Endothelial cell of umbilical vein (primary cell): ENCODE results near the gene LBR. TPM values are rescaled to one million over a fixed set of nuclear protein-coding genes. Genes with fewer than 3 reads are reported as not detected.

Source experiments
- BruUV-seq: library from RNA; stranded (reverse); fragments of 400-500 nt; replicated peaks from 2 replicates; lab custom pipeline; 2021; lab: Mats Ljungman, UMichigan
- CTCF ChIA-PET: fragments of 300-600, 350-600 bp; sonication (Branson Sonifier 250); formaldehyde crosslinking; loops from one replicate; lab custom pipeline; 2021; ENCODE audit warnings: antibody characterized with exemption, inconsistent platforms; lab: Charles Lee
- POLR2A ChIA-PET: fragments of 300-600, 350-600 bp; sonication (Branson Sonifier 250); formaldehyde crosslinking; loops from one replicate; lab custom pipeline; 2021; ENCODE audit warnings: antibody characterized with exemption, inconsistent platforms; lab: Charles Lee
- DNase-seq: peaks from one replicate; pipeline ENCODE4 v3.0.0-alpha.2; 2011; ENCODE audit warnings: low read depth, low spot score
- FAIRE-seq: peaks from 2 replicates; lab custom pipeline; 2011; peaks lifted over from hg19 to GRCh38; lab: Jason Lieb, UNC
- H2AFZ ChIP-seq: 2 replicates; pipeline ENCODE4 v1.6.0; 2012; ENCODE audit warnings: low read depth, low read length, control low read depth, inconsistent platforms
- H3K27ac ChIP-seq: 2 replicates; pipeline ENCODE4 v1.5.1; 2011; ENCODE audit warnings: low read depth, mild to moderate bottlenecking, control low read depth, low read length, moderate library complexity; ENCODE audit not compliant: insufficient read depth
- H3K27me3 ChIP-seq, 2 experiments: 2 replicates each; pipeline versions ENCODE4 v1.6.0 to v1.6.1; 2011; ENCODE audit warnings: low read length in 2 of 2, mixed read lengths in 1 of 2; ENCODE audit not compliant: control insufficient read depth in 2 of 2, insufficient read depth in 2 of 2
- H3K36me3 ChIP-seq, 2 experiments: 2 replicates in 1 of 2; 3 replicates in 1 of 2; pipeline ENCODE4 v1.5.1; 2011; ENCODE audit warnings: low read length in 2 of 2, mild to moderate bottlenecking in 1 of 2, moderate library complexity in 1 of 2; ENCODE audit not compliant: control insufficient read depth in 2 of 2, insufficient read depth in 2 of 2; ENCODE audit errors: extremely low read depth in 1 of 2
- H3K4me1 ChIP-seq: 3 replicates; pipeline ENCODE4 v1.5.1; 2011; ENCODE audit warnings: mild to moderate bottlenecking, low read length; ENCODE audit not compliant: control insufficient read depth, insufficient read depth; ENCODE audit errors: extremely low read depth
- H3K4me2 ChIP-seq: 2 replicates; pipeline ENCODE4 v1.6.1; 2011; ENCODE audit warnings: low read length, control low read depth, mixed read lengths; ENCODE audit not compliant: insufficient read depth
- H3K4me3 ChIP-seq, 3 experiments: fragments of 200-600 bp in 1 of 3; sonication (generic), shearing (Covaris generic) in 1 of 3; replicated peaks in 1 of 3; 2 replicates each; pipeline ENCODE4 v1.5.1; 2011 to 2016; ENCODE audit warnings: control low read depth in 3 of 3, low read length in 3 of 3, mild to moderate bottlenecking in 2 of 3, inconsistent platforms in 1 of 3, low read depth in 1 of 3, moderate library complexity in 1 of 3; ENCODE audit not compliant: insufficient read depth in 1 of 3
- H3K79me2 ChIP-seq: 2 replicates; pipeline ENCODE4 v1.6.0; 2012; ENCODE audit warnings: low read length, inconsistent platforms; ENCODE audit not compliant: control insufficient read depth, insufficient read depth
- H3K9ac ChIP-seq: replicated peaks from 2 replicates; pipeline ENCODE3; 2011; ENCODE audit warnings: low read length, control low read depth; ENCODE audit not compliant: insufficient read depth; ENCODE audit errors: extremely low read depth
- H3K9me1 ChIP-seq: replicated peaks from 3 replicates; pipeline ENCODE4 v1.6.0; 2011; ENCODE audit warnings: mild to moderate bottlenecking, low read length; ENCODE audit not compliant: control insufficient read depth, insufficient read depth; ENCODE audit errors: extremely low read depth
- H3K9me3 ChIP-seq: replicated peaks from 2 replicates; pipeline ENCODE4 v1.5.1; 2012; ENCODE audit warnings: low read length, inconsistent platforms; ENCODE audit not compliant: control insufficient read depth, insufficient read depth
- H4K20me1 ChIP-seq: replicated peaks from 2 replicates; pipeline ENCODE3; 2011; ENCODE audit warnings: mild to moderate bottlenecking, low read length; ENCODE audit not compliant: control insufficient read depth, insufficient read depth; ENCODE audit errors: extremely low read depth
- EZH2 ChIP-seq: IDR thresholded peaks from 2 replicates; pipeline ENCODE4 v1.6.1; 2012; ENCODE audit warnings: borderline replicate concordance, low read depth, mild to moderate bottlenecking, moderate library complexity, low read length, inconsistent platforms; ENCODE audit not compliant: severe bottlenecking
- FOS ChIP-seq: IDR thresholded peaks from 2 replicates; pipeline ENCODE4 v1.6.1; 2011; ENCODE audit warnings: mild to moderate bottlenecking, low read length, moderate library complexity, borderline replicate concordance; ENCODE audit not compliant: insufficient read depth
- GATA2 ChIP-seq: IDR thresholded peaks from 2 replicates; pipeline ENCODE4 v1.7.0; 2011; ENCODE audit warnings: low read depth, mild to moderate bottlenecking, moderate library complexity, mixed read lengths, low read length; ENCODE audit not compliant: insufficient read length, insufficient read depth
- JUN ChIP-seq: IDR thresholded peaks from 2 replicates; pipeline ENCODE4 v1.6.1; 2011; ENCODE audit warnings: borderline replicate concordance, low read depth; ENCODE audit not compliant: insufficient read length, insufficient read depth
- MAX ChIP-seq: IDR thresholded peaks from 2 replicates; pipeline ENCODE4 v1.6.1; 2011; ENCODE audit not compliant: insufficient read depth, insufficient read length
- MYC ChIP-seq: IDR thresholded peaks from one replicate; pipeline ENCODE4 v1.6.1; 2011; ENCODE audit warnings: mild to moderate bottlenecking, low read depth, low read length
- POLR2A ChIP-seq: IDR thresholded peaks from 2 replicates; pipeline ENCODE4 v1.6.1; 2012; ENCODE audit warnings: low read depth, mild to moderate bottlenecking, control low read depth, low read length
- POLR2AphosphoS5 ChIP-seq: IDR thresholded peaks from 2 replicates; pipeline ENCODE4 v1.6.1; 2012; ENCODE audit warnings: low read depth, mild to moderate bottlenecking, control low read depth, low read length, moderate library complexity; ENCODE audit not compliant: insufficient read depth
- dilution Hi-C: fragments of 300-500 bp; cut with MboI; formaldehyde crosslinking; loops from one replicate; pipeline ENCODE4 v1.15.0; 2019; ENCODE audit warnings: low sequenced_read_pairs; ENCODE audit not compliant: extremely low pct_ligation_motif_present
- intact Hi-C: fragments of 100-400 bp; cut with micrococcal nuclease; formaldehyde crosslinking; loops from one replicate; pipeline ENCODE4 v1.10.0; 2022
- polyA plus RNA-seq, 4 experiments: library from polyadenylated mRNA; depleted of rRNA in 3 of 4; stranded (reverse) in 3 of 4; unstranded in 1 of 4; fragments of >200 nt; gene quantifications; 2 replicates each; pipeline versions ENCODE4 v1.2.1 to v1.2.3, GENCODE V29; 2011 to 2012; ENCODE audit warnings: missing spikeins in 1 of 4
- total RNA-seq: library from RNA; stranded (reverse); gene quantifications from 2 replicates; pipeline ENCODE4 v1.2.3, GENCODE V29; 2021
- TF ChIP-seq, protein P1 (sequence below), 2 donors: IDR thresholded peaks; 1 replicate in 1 of 2; 2 replicates in 1 of 2; pipeline ENCODE4 v1.5.1; 2011; ENCODE audit warnings: low read length in 2 of 2, mild to moderate bottlenecking in 2 of 2, moderate library complexity in 2 of 2, control low read depth in 1 of 2, inconsistent platforms in 1 of 2, low read depth in 1 of 2; ENCODE audit not compliant: insufficient read depth in 1 of 2; ENCODE audit errors: extremely low read depth in 1 of 2

The LBR gene
- total and polyA plus RNA-seq, 2 donors (not counting 3 experiments of a cell fraction or from before 2014, with no cell fraction given) = 53.9 to 119 TPM

GRCh38 chr1:225434046-225434445 lies 6.2 kb upstream of the LBR start:
- H4K20me1 ChIP-seq = no peaks in the 10 kb centered on the region
- peaks cover 3% of the 10 kb centered on the region for H3K4me1 ChIP-seq
- no peak overlapping the region for H3K27ac ChIP-seq
- no peaks in the 10 kb centered on the region for H3K36me3 ChIP-seq
- CTCF ChIA-PET = interaction anchor here (1.7 kb wide), 1 partner anchor 9 kb away, joined by 3 read pairs; no protein-coding TSS in a partner anchor
- peaks cover 1 to 2% of the 10 kb centered on the region in 2 experiments for H3K27me3 ChIP-seq
- H2AFZ ChIP-seq = no peak overlapping the region
- POLR2A ChIA-PET = no interaction called here
- no TSS peak for BruUV-seq
- H3K4me3 ChIP-seq = no peak overlapping the region
- no peaks in the 10 kb centered on the region for H3K79me2 ChIP-seq
- H3K9me1 ChIP-seq = no peaks in the 10 kb centered on the region
- intact Hi-C loops (no loop called here), dilution Hi-C loops (no loop called here)
- H3K9ac ChIP-seq = no peak overlapping the region
- no peak overlapping the region for H3K4me2 ChIP-seq
- DNase-seq = no peak
- H3K9me3 ChIP-seq = no peaks in the 10 kb centered on the region
- TF ChIP-seq POLR2AphosphoS5 (no peak), JUN (no peak), MAX (no peak), FOS (no peak), POLR2A (no peak), GATA2 (no peak), EZH2 (no peak), MYC (no peak)
- TF ChIP-seq, protein P1, sequence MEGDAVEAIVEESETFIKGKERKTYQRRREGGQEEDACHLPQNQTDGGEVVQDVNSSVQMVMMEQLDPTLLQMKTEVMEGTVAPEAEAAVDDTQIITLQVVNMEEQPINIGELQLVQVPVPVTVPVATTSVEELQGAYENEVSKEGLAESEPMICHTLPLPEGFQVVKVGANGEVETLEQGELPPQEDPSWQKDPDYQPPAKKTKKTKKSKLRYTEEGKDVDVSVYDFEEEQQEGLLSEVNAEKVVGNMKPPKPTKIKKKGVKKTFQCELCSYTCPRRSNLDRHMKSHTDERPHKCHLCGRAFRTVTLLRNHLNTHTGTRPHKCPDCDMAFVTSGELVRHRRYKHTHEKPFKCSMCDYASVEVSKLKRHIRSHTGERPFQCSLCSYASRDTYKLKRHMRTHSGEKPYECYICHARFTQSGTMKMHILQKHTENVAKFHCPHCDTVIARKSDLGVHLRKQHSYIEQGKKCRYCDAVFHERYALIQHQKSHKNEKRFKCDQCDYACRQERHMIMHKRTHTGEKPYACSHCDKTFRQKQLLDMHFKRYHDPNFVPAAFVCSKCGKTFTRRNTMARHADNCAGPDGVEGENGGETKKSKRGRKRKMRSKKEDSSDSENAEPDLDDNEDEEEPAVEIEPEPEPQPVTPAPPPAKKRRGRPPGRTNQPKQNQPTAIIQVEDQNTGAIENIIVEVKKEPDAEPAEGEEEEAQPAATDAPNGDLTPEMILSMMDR (IDR thresholded peaks at IDR 0.05; ENCODE audit: extremely low read depth in 1 of 2, insufficient read depth in 1 of 2, low read depth in 1 of 2, low read length in 2 of 2) = no peak
- no peak for FAIRE-seq
